BLaER1 (cell line): Measurements from ENCODE around the gene PRPH2.

Experiments used
- H3K27ac ChIP-seq: shearing (Covaris generic); formaldehyde crosslinking; 2 replicates; pipeline ENCODE4 v1.8.1; 2022
- H3K27me3 ChIP-seq: shearing (Covaris generic); formaldehyde crosslinking; 2 replicates; pipeline ENCODE4 v1.8.1; 2022
- H3K36me3 ChIP-seq: shearing (Covaris generic); formaldehyde crosslinking; 2 replicates; pipeline ENCODE4 v1.8.1; 2022
- H3K4me1 ChIP-seq: shearing (Covaris generic); formaldehyde crosslinking; 2 replicates; pipeline ENCODE4 v1.8.1; 2022
- H3K4me2 ChIP-seq: shearing (Covaris generic); formaldehyde crosslinking; 2 replicates; pipeline ENCODE4 v1.8.1; 2022
- H3K4me3 ChIP-seq: shearing (Covaris generic); formaldehyde crosslinking; 2 replicates; pipeline ENCODE4 v1.8.1; 2022
- H3K9ac ChIP-seq: shearing (Covaris generic); formaldehyde crosslinking; 2 replicates; pipeline ENCODE4 v1.8.1; 2022
- H3K9me3 ChIP-seq: shearing (Covaris generic); formaldehyde crosslinking; 2 replicates; pipeline ENCODE4 v1.8.1; 2022
- H4K20me1 ChIP-seq: shearing (Covaris generic); formaldehyde crosslinking; 2 replicates; pipeline ENCODE4 v1.8.1; 2022
- Cebpa-rat ChIP-seq: shearing (Covaris generic); IDR thresholded peaks from 2 replicates; pipeline ENCODE4 v1.8.1; 2022

Gene PRPH2

DNA sequence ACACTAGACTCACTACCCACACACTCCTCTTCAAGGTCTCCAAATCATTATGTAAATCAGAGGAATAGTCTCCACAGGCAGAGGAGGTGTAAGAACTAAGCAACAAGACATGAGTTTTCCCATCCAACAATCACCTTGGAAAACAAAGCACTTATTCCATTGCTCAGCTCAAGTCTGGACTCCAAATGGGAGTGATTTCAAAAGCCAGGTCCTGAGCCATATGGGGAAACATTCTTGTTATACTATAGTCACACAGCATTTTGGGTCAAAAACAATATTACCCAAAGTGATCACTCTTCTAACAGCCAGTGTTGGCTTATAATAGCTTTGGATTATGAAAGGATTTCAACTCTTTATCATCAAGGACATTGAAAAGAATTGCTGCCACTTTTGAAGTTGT is 3.6 kb upstream of the PRPH2 start:
- no peak for TF ChIP-seq Cebpa-rat
- H3K27ac ChIP-seq: peak overlapping the region; percentile 52; the same call in 1 of the 2 replicates
- H3K9me3 ChIP-seq: no peaks in the 10 kb centered on the region
- H3K4me3 ChIP-seq: no peak overlapping the region
- H3K9ac ChIP-seq: no peak overlapping the region
- H3K27me3 ChIP-seq: no peaks in the 10 kb centered on the region
- no peaks in the 10 kb centered on the region for H3K36me3 ChIP-seq
- peak overlapping the region; percentile 73 for H3K4me2 ChIP-seq
- H4K20me1 ChIP-seq: no peaks in the 10 kb centered on the region
- H3K4me1 ChIP-seq: peaks cover 17% of the 10 kb centered on the region; the same call in 1 of the 2 replicates

DNA sequence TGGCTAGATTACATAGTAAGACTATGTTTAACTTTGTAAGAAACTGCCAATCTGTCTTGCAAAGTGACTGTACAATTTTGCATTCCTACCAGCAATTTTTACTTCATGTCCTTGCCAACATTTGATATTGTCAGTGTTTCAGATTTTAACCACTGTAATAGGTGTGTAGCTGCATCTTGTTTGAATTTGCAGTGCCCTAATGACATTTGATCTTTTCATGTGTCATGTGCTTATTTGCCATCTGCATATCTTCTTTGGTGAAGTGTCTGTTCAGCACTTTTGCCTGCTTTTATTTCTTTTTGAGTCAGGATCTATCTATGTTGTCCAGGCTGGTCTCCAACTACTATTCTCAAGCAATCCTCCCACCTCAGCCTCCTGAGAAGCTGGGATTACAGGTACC is 2.4 kb upstream of the PRPH2 start:
- no peaks in the 10 kb centered on the region for H3K9me3 ChIP-seq
- H3K4me2 ChIP-seq: no peak overlapping the region
- no peak overlapping the region for H3K9ac ChIP-seq
- no peak overlapping the region for H3K4me3 ChIP-seq
- peaks cover 17% of the 10 kb centered on the region; the same call in 1 of the 2 replicates for H3K4me1 ChIP-seq
- no peak overlapping the region for H3K27ac ChIP-seq
- no peak for TF ChIP-seq Cebpa-rat
- no peaks in the 10 kb centered on the region for H4K20me1 ChIP-seq
- no peaks in the 10 kb centered on the region for H3K36me3 ChIP-seq
- no peaks in the 10 kb centered on the region for H3K27me3 ChIP-seq

DNA sequence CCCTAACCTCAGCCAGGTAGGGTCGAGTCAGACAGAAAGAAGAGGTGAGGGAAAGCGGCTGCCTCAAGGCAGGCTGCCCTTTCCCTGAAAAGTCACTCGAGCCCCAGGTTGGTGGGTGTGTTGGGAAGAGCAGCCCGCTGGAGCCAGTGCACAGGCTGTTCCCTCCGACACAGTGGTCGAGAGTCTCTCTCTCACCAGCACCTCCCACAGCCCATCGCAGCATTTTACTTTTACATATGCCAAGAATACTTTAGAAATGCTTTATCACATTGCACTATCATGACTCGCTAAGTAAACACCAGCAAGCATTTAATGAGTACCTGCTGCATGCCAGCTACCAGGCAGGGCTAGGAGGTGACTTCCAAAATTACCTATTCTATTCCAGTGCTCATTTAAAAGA is 1.7 kb downstream of the PRPH2 start:
- Histone ChIP-seq H3K27ac (no peak overlapping the region), H3K36me3 (no peaks in the 10 kb centered on the region), H3K9me3 (no peaks in the 10 kb centered on the region), H3K9ac (no peak overlapping the region), H3K4me3 (no peak overlapping the region), H3K4me1 (peaks cover under 1% of the 10 kb centered on the region; the same call in 1 of the 2 replicates), H3K4me2 (no peak overlapping the region), H4K20me1 (no peaks in the 10 kb centered on the region), H3K27me3 (no peaks in the 10 kb centered on the region)
- TF ChIP-seq Cebpa-rat: no peak

DNA sequence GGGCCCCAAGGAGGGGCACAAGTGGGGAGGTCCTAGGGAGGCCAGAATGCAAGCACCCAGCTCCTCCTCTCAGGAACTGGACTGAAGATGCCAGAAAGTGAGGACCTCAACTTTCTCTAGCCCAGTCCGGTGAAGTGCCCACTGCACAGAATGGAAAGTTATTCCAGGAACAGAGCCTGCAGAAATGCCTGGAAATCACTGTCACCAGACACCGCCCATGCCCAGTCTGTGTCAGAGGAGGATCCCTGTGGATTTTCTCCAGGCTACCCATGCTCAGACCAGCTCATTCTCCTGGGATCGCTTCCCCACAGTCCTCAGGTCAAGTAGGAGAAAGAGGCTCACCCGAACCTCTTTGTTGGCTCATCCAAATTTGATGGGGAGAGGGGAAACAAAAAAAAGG is 6.5 kb downstream of the PRPH2 start:
- TF ChIP-seq Cebpa-rat: no peak

DNA sequence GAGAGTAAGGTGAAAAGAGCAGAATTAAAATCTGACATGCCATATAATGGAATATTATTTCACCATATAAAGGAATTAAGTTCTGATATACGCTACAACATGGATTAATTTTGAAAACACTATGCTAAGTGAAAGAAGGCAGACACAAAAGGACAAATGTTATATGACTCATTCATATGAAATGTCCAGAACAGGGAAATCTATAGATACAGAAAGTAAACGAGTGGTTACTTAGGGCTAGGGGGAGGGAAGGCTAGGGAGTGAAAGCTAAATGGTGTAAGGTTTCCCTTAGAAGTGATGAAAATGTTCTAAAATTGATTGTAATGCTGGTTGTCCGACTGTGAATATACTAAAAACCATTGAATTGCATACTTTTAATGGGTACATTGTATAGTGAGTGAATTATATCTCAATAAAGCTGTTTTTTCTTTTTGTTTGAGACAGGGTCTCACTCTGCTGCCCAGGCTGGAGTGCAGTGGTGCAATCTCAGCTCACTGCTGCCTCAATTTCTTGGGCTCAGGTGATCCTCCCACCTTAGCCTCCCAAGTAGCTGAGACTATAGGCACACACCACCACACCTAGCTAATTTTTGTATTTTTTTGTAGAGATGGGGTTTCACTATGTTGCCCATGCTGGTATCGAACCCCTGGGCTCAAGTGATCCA is 8.2 kb downstream of the PRPH2 start:
- no peak overlapping the region for H3K9ac ChIP-seq
- H4K20me1 ChIP-seq: no peaks in the 10 kb centered on the region
- no peak for TF ChIP-seq Cebpa-rat
- H3K4me3 ChIP-seq: no peak overlapping the region
- H3K4me1 ChIP-seq: peaks cover 16% of the 10 kb centered on the region
- H3K4me2 ChIP-seq: peak overlapping the region; percentile 39
- no peaks in the 10 kb centered on the region for H3K27me3 ChIP-seq
- no peaks in the 10 kb centered on the region for H3K36me3 ChIP-seq
- peaks cover 7% of the 10 kb centered on the region; the same call in 1 of the 2 replicates for H3K9me3 ChIP-seq
- no peak overlapping the region for H3K27ac ChIP-seq

More for the DNA sequence above, 6.5 kb downstream of the PRPH2 start:
- Histone ChIP-seq H3K36me3 (no peaks in the 10 kb centered on the region), H3K27me3 (no peaks in the 10 kb centered on the region), H3K4me1 (peaks cover 10% of the 10 kb centered on the region), H4K20me1 (no peaks in the 10 kb centered on the region), H3K4me2 (no peak overlapping the region), H3K27ac (no peak overlapping the region), H3K4me3 (no peak overlapping the region), H3K9me3 (peaks cover 7% of the 10 kb centered on the region; the same call in 1 of the 2 replicates), H3K9ac (no peak overlapping the region)

DNA sequence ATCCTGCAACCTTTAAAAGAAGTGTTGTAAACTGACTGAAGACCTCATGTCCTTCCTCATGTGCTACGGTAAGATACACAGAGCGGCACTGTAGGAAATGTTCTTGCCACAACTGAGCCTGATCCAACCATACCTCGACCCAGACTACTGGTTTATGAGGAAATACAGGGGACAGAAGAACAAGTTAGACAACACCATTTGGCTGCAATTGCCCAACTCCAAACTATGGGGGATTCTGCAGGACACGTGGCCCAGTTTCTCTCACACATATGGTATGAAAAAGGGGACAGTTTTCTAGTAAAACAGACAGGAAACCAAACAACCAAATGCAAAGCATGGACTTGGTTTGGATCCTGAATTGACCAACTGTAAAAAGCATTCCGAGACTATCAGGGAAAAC is 10.5 kb downstream of the PRPH2 start:
- Histone ChIP-seq H3K27me3 (no peaks in the 10 kb centered on the region), H4K20me1 (no peaks in the 10 kb centered on the region), H3K9me3 (peaks cover 7% of the 10 kb centered on the region; the same call in 1 of the 2 replicates), H3K4me2 (no peak overlapping the region), H3K27ac (no peak overlapping the region), H3K36me3 (no peaks in the 10 kb centered on the region), H3K4me3 (no peak overlapping the region), H3K9ac (no peak overlapping the region), H3K4me1 (peaks cover 17% of the 10 kb centered on the region)
- TF ChIP-seq Cebpa-rat: no peak

DNA sequence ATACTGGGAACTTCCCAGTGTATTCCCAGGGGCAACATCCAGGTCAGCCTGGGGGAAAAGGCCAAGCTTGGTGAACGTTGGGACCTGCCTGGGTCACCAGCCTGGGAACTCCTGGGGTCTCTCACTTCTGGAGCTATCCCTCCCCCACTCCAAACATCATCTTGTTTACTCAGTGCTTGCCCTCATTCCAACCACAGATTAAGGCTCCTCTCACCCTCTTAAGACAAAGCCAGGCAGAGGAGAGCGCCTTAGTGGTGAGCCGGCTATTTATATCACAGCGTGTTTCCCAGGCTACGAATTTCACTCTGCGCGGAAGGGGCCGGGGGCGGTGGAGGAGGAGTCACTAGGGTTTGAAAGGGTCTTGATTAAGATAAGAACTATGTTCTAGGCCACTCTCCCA is 12.1 kb downstream of the PRPH2 start:
- Histone ChIP-seq H3K36me3 (no peaks in the 10 kb centered on the region), H3K27ac (no peak overlapping the region), H3K9me3 (peaks cover 7% of the 10 kb centered on the region; the same call in 1 of the 2 replicates), H3K4me2 (no peak overlapping the region), H3K4me3 (no peak overlapping the region), H3K9ac (no peak overlapping the region), H3K27me3 (no peaks in the 10 kb centered on the region), H4K20me1 (no peaks in the 10 kb centered on the region), H3K4me1 (peaks cover 21% of the 10 kb centered on the region)
- no peak for TF ChIP-seq Cebpa-rat

DNA sequence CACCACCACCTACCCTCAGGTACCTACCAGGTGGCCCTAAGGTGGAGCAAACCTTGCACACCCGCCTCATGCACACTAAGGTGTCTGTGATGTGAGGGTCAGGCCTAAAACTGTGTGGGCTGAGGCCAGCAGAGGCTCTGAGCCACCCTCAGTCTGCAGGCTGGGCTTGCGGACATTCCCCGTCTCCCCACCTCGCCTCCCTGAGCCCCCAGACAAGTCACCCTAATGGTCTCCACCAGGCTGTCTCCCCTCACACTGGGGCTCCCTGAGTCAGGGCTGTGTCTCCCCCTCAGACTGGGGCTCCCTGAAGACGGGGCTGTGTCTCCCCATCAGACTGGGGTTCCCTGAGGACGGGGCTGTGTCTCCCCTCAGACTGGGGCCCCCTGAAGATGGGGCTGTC is 12.5 kb downstream of the PRPH2 start:
- Histone ChIP-seq H4K20me1 (no peaks in the 10 kb centered on the region), H3K27ac (no peak overlapping the region), H3K4me2 (no peak overlapping the region), H3K36me3 (no peaks in the 10 kb centered on the region), H3K27me3 (no peaks in the 10 kb centered on the region), H3K4me3 (no peak overlapping the region), H3K4me1 (peaks cover 17% of the 10 kb centered on the region), H3K9me3 (peaks cover 7% of the 10 kb centered on the region; the same call in 1 of the 2 replicates), H3K9ac (no peak overlapping the region)
- TF ChIP-seq Cebpa-rat: no peak

DNA sequence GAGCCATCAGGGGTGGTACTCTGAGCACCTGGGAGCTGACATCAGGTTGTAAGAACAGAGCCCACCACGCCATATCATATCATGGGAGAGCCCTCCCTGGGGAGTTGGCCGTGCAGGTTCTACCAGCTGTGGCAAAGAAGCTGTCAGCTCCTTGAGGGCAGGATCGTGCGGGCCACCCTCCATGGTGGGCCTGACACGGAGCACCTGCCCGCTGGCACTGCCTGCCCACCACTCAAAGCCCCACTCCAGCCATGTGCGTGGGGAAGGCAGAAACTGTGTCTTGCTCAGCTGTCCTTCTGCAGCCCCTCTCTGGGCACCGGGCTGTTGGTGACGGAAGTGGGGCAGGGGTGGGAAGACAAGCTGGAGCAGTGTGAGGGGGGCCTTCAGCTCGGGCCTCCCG is 14.3 kb downstream of the PRPH2 start:
- TF ChIP-seq Cebpa-rat: no peak
- no peaks in the 10 kb centered on the region for H4K20me1 ChIP-seq

DNA sequence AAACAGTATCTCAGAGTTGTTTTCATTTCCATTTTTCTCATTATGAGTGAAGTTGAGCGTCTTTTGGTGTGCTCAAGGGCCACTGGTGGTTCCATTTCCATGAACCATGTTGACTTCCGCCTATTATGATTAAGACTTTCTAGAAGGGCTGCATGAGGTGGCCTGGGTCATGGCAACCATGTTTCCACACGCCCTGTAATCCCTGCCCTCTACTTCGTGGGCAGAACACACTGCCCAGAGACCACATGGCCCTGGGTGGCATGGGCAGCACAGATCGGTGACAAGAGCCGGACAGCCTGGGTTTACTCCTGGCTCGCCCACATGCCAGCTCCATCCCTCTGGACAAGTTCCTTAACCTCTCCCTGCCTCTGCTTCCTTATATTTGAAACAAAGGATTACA is 14.8 kb downstream of the PRPH2 start:
- Histone ChIP-seq H3K9me3 (peaks cover 7% of the 10 kb centered on the region; the same call in 1 of the 2 replicates), H3K4me2 (no peak overlapping the region), H3K4me3 (no peak overlapping the region), H3K9ac (no peak overlapping the region), H3K27ac (no peak overlapping the region), H3K4me1 (peaks cover 11% of the 10 kb centered on the region; the same call in 1 of the 2 replicates), H3K27me3 (no peaks in the 10 kb centered on the region), H4K20me1 (no peaks in the 10 kb centered on the region), H3K36me3 (no peaks in the 10 kb centered on the region)
- TF ChIP-seq Cebpa-rat: no peak

More for the DNA sequence above, 14.3 kb downstream of the PRPH2 start:
- Histone ChIP-seq H3K4me1 (peaks cover 11% of the 10 kb centered on the region; the same call in 1 of the 2 replicates), H3K4me2 (no peak overlapping the region), H3K27me3 (no peaks in the 10 kb centered on the region), H3K4me3 (no peak overlapping the region), H3K9ac (no peak overlapping the region), H3K9me3 (peaks cover 7% of the 10 kb centered on the region; the same call in 1 of the 2 replicates), H3K36me3 (no peaks in the 10 kb centered on the region), H3K27ac (no peak overlapping the region)
